HG03469 (cell line): ENCODE results near the gene SLC43A1.
"Not testable (repeated sequence)": the region's sequence is repeated elsewhere in the genome, so short reads cannot be mapped to it uniquely, and the experiment has no call there.

Source experiments
- ATAC-seq: cut with Tn5 transposase; IDR thresholded peaks from one replicate; pipeline ENCODE4 v1.9.1; 2021; ENCODE audit warnings: mild to moderate bottlenecking, moderate library complexity, moderate number of reproducible peaks; ENCODE audit not compliant: unreplicated experiment

The SLC43A1 gene

DNA sequence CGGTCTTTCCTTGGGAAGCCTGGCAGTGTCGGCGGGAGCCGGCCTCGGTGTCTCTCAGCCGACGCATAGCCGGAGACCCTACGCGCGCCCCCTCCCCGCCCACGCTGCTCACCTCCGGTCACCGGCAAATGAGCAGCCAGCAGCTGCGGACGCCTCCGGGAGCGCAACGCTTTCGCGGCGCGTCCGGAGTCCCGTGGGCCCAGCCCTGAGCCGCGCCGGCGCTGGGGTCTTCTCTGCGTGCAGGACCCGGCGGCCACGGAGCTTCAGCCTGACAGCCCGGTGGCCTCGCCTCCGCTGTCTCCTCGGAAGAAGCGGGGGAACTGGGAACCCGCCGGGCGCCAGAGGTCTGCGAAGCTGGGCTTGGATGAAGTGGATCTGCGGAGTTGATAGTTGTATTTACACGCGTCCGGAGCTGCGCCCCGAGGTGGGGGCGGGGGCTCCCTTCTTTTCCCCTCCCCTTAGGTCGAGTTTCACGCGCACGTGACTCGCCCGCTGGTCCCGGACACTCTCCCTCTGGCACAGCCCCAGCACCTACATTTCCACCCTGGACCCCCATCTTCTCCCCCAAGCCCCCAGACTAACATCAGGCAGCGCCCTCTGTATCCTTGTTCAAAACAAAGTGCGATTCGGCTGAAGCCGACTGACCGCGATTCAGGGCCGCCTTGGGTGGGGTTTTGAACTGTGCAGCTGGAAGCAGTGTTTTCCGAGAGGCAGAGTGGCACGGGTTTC is at the start of gene SLC43A1:
SLC43A1 (minus strand) TSS at position 371 of the 729 bp plus-strand sequence. CDS start 1,591 bp downstream, outside the sequence.
- ATAC-seq, result no peak

- no peak for ATAC-seq
Observed at GRCh38 chr11:57562596-57562995, 47.1 kb upstream of the SLC43A1 start.

GRCh38 chr11:57560146-57560545 is 44.6 kb upstream of the SLC43A1 start:
- no peak for ATAC-seq

- ATAC-seq, result no peak
Observed at GRCh38 chr11:57556041-57556440, 40.5 kb upstream of the SLC43A1 start.

GRCh38 chr11:57555393-57555792 is 39.9 kb upstream of the SLC43A1 start:
- ATAC-seq, result no peak

DNA sequence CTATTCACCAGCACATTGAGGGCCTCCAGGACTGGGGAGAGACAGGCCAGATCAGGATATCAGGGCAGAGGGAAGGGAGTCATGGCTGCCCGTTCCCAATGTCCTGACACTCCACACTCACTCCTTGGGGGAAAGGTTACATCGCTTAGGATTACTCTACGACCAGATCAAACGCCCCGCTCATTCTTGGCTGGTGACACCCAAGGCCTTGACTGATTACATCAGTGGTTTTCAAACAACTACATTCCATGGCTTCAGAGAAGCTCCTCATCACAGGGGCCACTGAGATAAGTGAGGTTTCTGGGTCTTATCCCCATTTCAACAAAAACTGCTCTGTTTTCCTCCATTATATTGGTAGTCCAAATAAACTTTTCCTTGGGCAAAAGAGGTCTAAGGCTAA is 37.0 kb upstream of the SLC43A1 start:
- no peak for ATAC-seq

DNA sequence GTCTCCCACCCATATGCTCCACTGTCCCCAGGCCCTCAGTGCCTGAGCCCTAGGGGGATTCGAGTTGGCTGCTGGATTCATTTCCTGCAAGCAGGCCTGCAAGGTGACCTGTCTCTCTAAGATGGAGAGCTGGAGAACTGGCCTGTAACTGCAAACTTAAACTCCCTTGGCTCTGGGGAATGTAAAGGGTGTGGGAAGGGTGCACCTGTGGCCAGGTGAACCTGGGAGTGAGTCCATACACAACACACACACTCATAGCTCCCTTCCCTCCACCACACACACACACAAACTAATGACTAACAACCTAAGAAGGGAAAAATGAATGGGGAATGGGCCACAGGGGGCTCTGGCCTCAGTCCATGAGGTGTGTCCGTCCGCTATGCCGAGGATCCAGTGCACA is 36.4 kb upstream of the SLC43A1 start:
- no peak for ATAC-seq

GRCh38 chr11:57549983-57550382 is 34.5 kb upstream of the SLC43A1 start:
- ATAC-seq, result no peak

- peak; percentile 87 for ATAC-seq
Observed at GRCh38 chr11:57547854-57548377, 32.4 kb upstream of the SLC43A1 start.

GRCh38 chr11:57546869-57547475 is 31.5 kb upstream of the SLC43A1 start:
- ATAC-seq, result peak; percentile 62

- ATAC-seq, result no peak
Observed at GRCh38 chr11:57546451-57546850, 30.9 kb upstream of the SLC43A1 start.

GRCh38 chr11:57545883-57546282 is 30.4 kb upstream of the SLC43A1 start:
- no peak for ATAC-seq

DNA sequence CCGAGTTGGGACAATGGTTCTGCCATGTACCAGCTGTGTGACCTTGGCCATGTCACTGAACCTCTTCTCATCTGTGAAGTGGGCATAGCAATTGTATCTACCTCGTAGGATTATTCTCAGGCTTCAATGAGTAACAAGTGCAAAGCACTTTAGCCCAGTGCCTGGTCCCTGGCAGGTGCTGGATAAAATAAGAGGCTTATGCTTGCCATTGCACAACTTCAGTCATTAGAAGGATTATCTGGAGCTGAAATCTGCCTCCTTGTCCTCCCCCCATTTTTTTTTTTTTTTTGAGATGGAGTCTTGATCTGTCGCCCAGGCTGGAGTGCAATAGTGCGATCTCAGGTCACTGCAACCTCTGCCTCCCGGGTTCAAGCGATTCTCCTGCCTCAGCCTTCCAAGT is 29.1 kb upstream of the SLC43A1 start:
- ATAC-seq, result no peak

- no peak for ATAC-seq
Observed at GRCh38 chr11:57543593-57543992, 28.1 kb upstream of the SLC43A1 start.

DNA sequence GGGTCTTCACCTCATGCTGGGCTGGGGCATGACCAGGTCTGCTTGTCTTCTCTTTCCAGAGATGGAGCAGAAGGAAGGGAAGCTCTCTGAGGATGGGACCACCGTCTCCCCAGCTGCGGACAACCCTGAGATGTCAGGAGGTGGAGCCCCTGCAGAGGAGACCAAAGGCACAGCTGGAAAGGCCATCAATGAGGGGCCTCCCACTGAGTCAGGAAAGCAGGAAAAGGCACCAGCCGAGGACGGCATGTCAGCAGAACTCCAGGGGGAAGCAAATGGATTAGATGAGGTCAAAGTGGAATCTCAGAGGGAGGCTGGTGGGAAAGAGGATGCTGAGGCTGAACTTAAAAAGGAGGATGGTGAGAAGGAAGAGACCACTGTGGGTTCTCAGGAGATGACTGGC is 27.1 kb upstream of the SLC43A1 start:
- ATAC-seq, result no peak

DNA sequence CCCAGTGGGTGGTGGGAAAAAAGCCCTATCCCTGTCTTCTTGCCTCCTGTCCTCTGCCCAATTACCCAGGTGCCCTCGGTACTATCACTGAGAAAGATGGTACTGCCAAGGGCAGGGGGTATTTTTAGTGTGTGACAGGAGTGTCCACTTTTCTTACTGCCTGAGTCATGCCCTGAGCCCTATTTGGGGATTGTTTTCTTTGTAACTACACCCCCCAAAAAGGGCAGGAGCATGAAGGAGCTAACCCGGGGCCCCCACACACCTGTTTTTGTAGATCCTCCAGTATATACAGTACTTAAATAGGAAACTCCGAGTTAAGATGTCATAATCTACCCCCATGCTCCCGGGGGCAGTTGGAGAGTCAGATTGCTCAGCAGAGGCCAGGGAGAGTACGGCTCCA is 25.7 kb upstream of the SLC43A1 start:
- no peak for ATAC-seq

GRCh38 chr11:57539342-57539741 is 23.8 kb upstream of the SLC43A1 start:
- ATAC-seq, result no peak

- no peak for ATAC-seq
Observed at GRCh38 chr11:57536947-57537619, 21.6 kb upstream of the SLC43A1 start, which contains the start of gene SMTNL1. TSS of gene SMTNL1 (plus strand) at chr11:57537595. CDS start at chr11:57542643, 5,048 bp downstream.

- ATAC-seq, result not testable (repeated sequence)
Observed at GRCh38 chr11:57534449-57534848, 18.9 kb upstream of the SLC43A1 start.

GRCh38 chr11:57530596-57531507 is 15.3 kb upstream of the SLC43A1 start, which contains the start of gene TIMM10:
TSS of gene TIMM10 (minus strand) at chr11:57530754. CDS start at chr11:57530189, 565 bp downstream.
- peak; percentile 99 for ATAC-seq
